HG02610 (cell line): Measurements from ENCODE around the gene PRKX.
"Not testable (repeated sequence)": the region's sequence is repeated elsewhere in the genome, so short reads cannot be mapped to it uniquely, and the experiment has no call there.

Experiments used
- ATAC-seq: cut with Tn5 transposase; IDR thresholded peaks from one replicate; pipeline ENCODE4 v1.9.1; 2021; ENCODE audit warnings: mild to moderate bottlenecking, moderate library complexity; ENCODE audit not compliant: unreplicated experiment

Gene PRKX

GRCh38 chrX:3712051-3712869 is 1.2 kb downstream of the PRKX start:
- no peak for ATAC-seq

GRCh38 chrX:3711331-3711917 is 2.0 kb downstream of the PRKX start:
- ATAC-seq, result no peak

- ATAC-seq, result not testable (repeated sequence)
Observed at GRCh38 chrX:3707673-3708274, 5.7 kb downstream of the PRKX start.

GRCh38 chrX:3706481-3706880 is 7.0 kb downstream of the PRKX start:
- no peak for ATAC-seq

GRCh38 chrX:3703251-3703650 is 10.2 kb downstream of the PRKX start:
- ATAC-seq, result not testable (repeated sequence)

- ATAC-seq, result not testable (repeated sequence)
Observed at GRCh38 chrX:3702095-3702494, 11.4 kb downstream of the PRKX start.

GRCh38 chrX:3701445-3701928 is 12.0 kb downstream of the PRKX start:
- ATAC-seq, result not testable (repeated sequence)

- peak; percentile 34 for ATAC-seq
Observed at GRCh38 chrX:3699821-3700381, 13.5 kb downstream of the PRKX start.

GRCh38 chrX:3697701-3698279 is 15.7 kb downstream of the PRKX start:
- ATAC-seq, result no peak

- no peak for ATAC-seq
Observed at GRCh38 chrX:3697220-3697684, 16.2 kb downstream of the PRKX start.

GRCh38 chrX:3695536-3695935 is 17.9 kb downstream of the PRKX start:
- ATAC-seq, result no peak

- no peak for ATAC-seq
Observed at GRCh38 chrX:3690140-3690539, 23.3 kb downstream of the PRKX start.

GRCh38 chrX:3683236-3683635 is 30.2 kb downstream of the PRKX start:
- not testable (repeated sequence) for ATAC-seq

- ATAC-seq, result no peak
Observed at GRCh38 chrX:3680459-3680858, 33.0 kb downstream of the PRKX start.

- no peak for ATAC-seq
Observed at GRCh38 chrX:3679669-3680068, 33.8 kb downstream of the PRKX start.

GRCh38 chrX:3678328-3678727 is 35.1 kb downstream of the PRKX start:
- ATAC-seq, result no peak

GRCh38 chrX:3674881-3675280 is 38.6 kb downstream of the PRKX start:
- no peak for ATAC-seq

GRCh38 chrX:3669841-3670475 is 43.5 kb downstream of the PRKX start:
- ATAC-seq, result no peak

- ATAC-seq, result no peak
Observed at GRCh38 chrX:3666975-3667374, 46.5 kb downstream of the PRKX start.

- no peak for ATAC-seq
Observed at GRCh38 chrX:3664921-3665320, 48.5 kb downstream of the PRKX start.
